Liver (tissue), 9 donors: Measurements from ENCODE around the gene TMSB15A. TPM values are rescaled to one million over a fixed set of nuclear protein-coding genes. Genes with fewer than 3 reads are reported as not detected.
"Not testable (repeated sequence)": the region's sequence is repeated elsewhere in the genome, so short reads cannot be mapped to it uniquely, and the experiment has no call there.

Experiments
- DNase-seq: peaks from one replicate; pipeline ENCODE4 v3.0.0-alpha.2; 2017; ENCODE audit warnings: low spot score
- H3K27ac ChIP-seq, 2 donors: one replicate each; pipeline ENCODE4 v1.7.0; 2013; ENCODE audit warnings: inconsistent platforms in 2 of 2, low read length in 2 of 2, control low read depth in 1 of 2, low read depth in 1 of 2, mild to moderate bottlenecking in 1 of 2
- H3K27me3 ChIP-seq, 4 donors: one replicate each; pipeline versions ENCODE4 v1.6.1 to v1.7.0; 2013; ENCODE audit warnings: low read length in 3 of 4, inconsistent platforms in 1 of 4, mild to moderate bottlenecking in 1 of 4, moderate library complexity in 1 of 4; ENCODE audit not compliant: control insufficient read depth in 4 of 4, insufficient read depth in 4 of 4
- H3K36me3 ChIP-seq, 4 donors: one replicate each; pipeline versions ENCODE4 v1.6.1 to v1.7.0; 2013; ENCODE audit warnings: low read length in 3 of 4, mild to moderate bottlenecking in 3 of 4, low read depth in 1 of 4, moderate library complexity in 1 of 4; ENCODE audit not compliant: control insufficient read depth in 4 of 4, insufficient read depth in 3 of 4
- H3K4me1 ChIP-seq, 4 donors: one replicate each; pipeline versions ENCODE4 v1.6.1 to v1.7.0; 2013; ENCODE audit warnings: low read length in 3 of 4, mild to moderate bottlenecking in 3 of 4, moderate library complexity in 1 of 4; ENCODE audit not compliant: control insufficient read depth in 4 of 4, insufficient read depth in 4 of 4
- H3K4me3 ChIP-seq, 3 donors: one replicate each; pipeline versions ENCODE4 v1.6.1 to v1.7.0; 2013; ENCODE audit warnings: low read length in 3 of 3, control low read depth in 1 of 3, low read depth in 1 of 3, mild to moderate bottlenecking in 1 of 3
- H3K9ac ChIP-seq, 2 donors: one replicate each; pipeline ENCODE4 v1.7.0; 2013; ENCODE audit warnings: low read length in 2 of 2, mild to moderate bottlenecking in 2 of 2, moderate library complexity in 2 of 2, control low read depth in 1 of 2, low read depth in 1 of 2
- H3K9me3 ChIP-seq, 4 donors: one replicate each; pipeline versions ENCODE4 v1.6.1 to v1.7.0; 2013; ENCODE audit warnings: low read length in 3 of 4; ENCODE audit not compliant: control insufficient read depth in 4 of 4
- EGR1 ChIP-seq, 2 donors: IDR thresholded peaks; 2 replicates each; pipeline ENCODE4 v1.6.1; 2016 to 2018; ENCODE audit warnings: antibody characterized with exemption in 2 of 2, low read depth in 2 of 2
- FOXA2 ChIP-seq: IDR thresholded peaks from 2 replicates; pipeline ENCODE4 v1.6.1; 2016; ENCODE audit warnings: antibody characterized with exemption
- GABPA ChIP-seq, 2 donors: IDR thresholded peaks in 1 of 2; conservative IDR thresholded peaks in 1 of 2; 2 replicates each; pipeline ENCODE4 v1.6.1; 2016; ENCODE audit warnings: antibody characterized with exemption in 2 of 2, mild to moderate bottlenecking in 1 of 2, moderate library complexity in 1 of 2
- HNF4A ChIP-seq, 2 donors: conservative IDR thresholded peaks; 2 replicates each; pipeline ENCODE4 v1.6.1; 2016; ENCODE audit warnings: antibody characterized with exemption in 2 of 2, mild to moderate bottlenecking in 2 of 2
- HNF4G ChIP-seq: IDR thresholded peaks from 2 replicates; pipeline ENCODE4 v1.6.1; 2016; ENCODE audit warnings: antibody characterized with exemption
- JUND ChIP-seq, 2 donors: IDR thresholded peaks; 2 replicates each; pipeline ENCODE4 v1.6.1; 2016; ENCODE audit warnings: antibody characterized with exemption in 2 of 2
- RAD21 ChIP-seq, 2 donors: IDR thresholded peaks; 2 replicates each; pipeline ENCODE4 v1.6.1; 2016; ENCODE audit warnings: antibody characterized with exemption in 2 of 2, mild to moderate bottlenecking in 2 of 2
- RXRA ChIP-seq, 2 donors: IDR thresholded peaks; 2 replicates each; pipeline ENCODE4 v1.6.1; 2017 to 2018; ENCODE audit warnings: antibody characterized with exemption in 2 of 2, mild to moderate bottlenecking in 1 of 2
- SP1 ChIP-seq: IDR thresholded peaks from 2 replicates; pipeline ENCODE4 v1.6.1; 2018; ENCODE audit warnings: antibody characterized with exemption, mild to moderate bottlenecking
- TAF1 ChIP-seq: conservative IDR thresholded peaks from 2 replicates; pipeline ENCODE4 v1.6.1; 2016; ENCODE audit warnings: antibody characterized with exemption, mild to moderate bottlenecking
- YY1 ChIP-seq: IDR thresholded peaks from 2 replicates; pipeline ENCODE4 v1.6.1; 2016; ENCODE audit warnings: antibody characterized with exemption, mild to moderate bottlenecking
- WGBS: extraction: QIAGEN DNeasy Blood & Tissue Kit; methylation state at CpG from one replicate; pipeline ENCODE4 v1.1.7; 2013; 5-methylcytosine and 5-hydroxymethylcytosine counted together
- polyA plus RNA-seq, 2 donors: library from polyadenylated mRNA; stranded (reverse) in 1 of 2; unstranded in 1 of 2; fragments of 200-250 nt in 1 of 2; fragments of >200 nt in 1 of 2; fragmentation: Nextera tagmentation in 1 of 2; extraction: Ambion mirVana in 1 of 2; gene quantifications; one replicate each; pipeline versions ENCODE4 v1.2.1 to v1.2.3, GENCODE V29; 2013 to 2015
- total RNA-seq, 2 donors: library from RNA; depleted of rRNA; stranded (reverse); fragments of >200 nt; gene quantifications; one replicate each; pipeline ENCODE4 v1.2.3, GENCODE V29; 2014
- TF ChIP-seq, protein P1 (sequence below): fragments of 150-350 bp; IDR thresholded peaks from 2 replicates; pipeline ENCODE4 v1.5.1; 2017; ENCODE audit warnings: improper control_type of control experiment, low read depth, low read length; ENCODE audit not compliant: missing input control
- TF ChIP-seq, protein P2 (sequence below): IDR thresholded peaks from 2 replicates; pipeline ENCODE4 v1.6.1; 2016; ENCODE audit warnings: antibody characterized with exemption, mild to moderate bottlenecking
- TF ChIP-seq, protein P3 (sequence below): IDR thresholded peaks from 2 replicates; pipeline ENCODE4 v1.6.1; 2016; ENCODE audit warnings: antibody characterized with exemption
- TF ChIP-seq, protein P4 (sequence below): IDR thresholded peaks from 2 replicates; pipeline ENCODE4 v1.6.1; 2016; ENCODE audit warnings: antibody characterized with exemption
- donor health status: healthy.
- donor health status: healthy.
- donor health status: healthy.
- donor health status: healthy.
- donor health status: healthy.

The TMSB15A gene
- total and polyA plus RNA-seq, 4 donors: 0.25 to 0.40 (median 0.28) TPM; not detected in 1

DNA sequence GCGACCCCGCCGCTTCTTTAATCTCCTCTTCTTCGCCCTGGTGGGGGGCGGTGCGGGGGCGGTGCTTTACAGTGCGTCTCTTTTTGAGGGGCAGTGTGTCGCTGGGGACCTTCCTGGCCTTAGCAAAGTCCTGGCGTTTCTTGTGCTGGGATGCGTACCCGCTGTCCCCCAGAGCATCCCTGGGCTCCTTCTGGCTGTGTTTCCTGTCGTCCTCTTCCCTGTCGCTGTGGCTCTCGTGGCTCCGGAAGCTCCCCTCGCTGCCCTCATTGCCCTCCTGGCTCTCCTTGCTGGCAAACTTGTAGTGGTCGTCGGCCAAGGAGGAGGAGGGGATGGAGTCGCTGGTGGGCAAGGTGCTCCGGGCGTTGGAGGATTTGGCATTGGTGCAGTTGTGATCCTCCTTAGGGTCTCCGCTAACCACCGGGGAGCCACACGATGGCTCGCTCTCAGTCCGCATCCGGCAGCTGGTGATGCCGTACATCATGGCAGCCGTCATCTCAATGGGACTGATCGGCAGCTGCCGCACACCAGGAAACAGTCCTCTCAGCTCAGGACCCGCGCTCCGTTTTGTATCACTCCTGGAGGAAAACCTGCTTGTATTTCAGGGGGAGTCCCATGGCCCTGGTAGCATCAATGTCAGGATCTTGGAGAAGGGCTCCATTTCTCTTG is 30.4 kb upstream of the TMSB15A start:
- Histone ChIP-seq H3K9me3 (no peaks in the 10 kb centered on the region), H3K27ac (no peak overlapping the region), H3K27me3 (no peaks in the 10 kb centered on the region), H3K36me3 (no peaks in the 10 kb centered on the region), H3K4me3 (no peak overlapping the region), H3K4me1 (no peaks in the 10 kb centered on the region), H3K9ac (no peak overlapping the region)
- 24% methylated on average over 35 of the region's 35 CpGs for WGBS
- TF ChIP-seq, protein P1, sequence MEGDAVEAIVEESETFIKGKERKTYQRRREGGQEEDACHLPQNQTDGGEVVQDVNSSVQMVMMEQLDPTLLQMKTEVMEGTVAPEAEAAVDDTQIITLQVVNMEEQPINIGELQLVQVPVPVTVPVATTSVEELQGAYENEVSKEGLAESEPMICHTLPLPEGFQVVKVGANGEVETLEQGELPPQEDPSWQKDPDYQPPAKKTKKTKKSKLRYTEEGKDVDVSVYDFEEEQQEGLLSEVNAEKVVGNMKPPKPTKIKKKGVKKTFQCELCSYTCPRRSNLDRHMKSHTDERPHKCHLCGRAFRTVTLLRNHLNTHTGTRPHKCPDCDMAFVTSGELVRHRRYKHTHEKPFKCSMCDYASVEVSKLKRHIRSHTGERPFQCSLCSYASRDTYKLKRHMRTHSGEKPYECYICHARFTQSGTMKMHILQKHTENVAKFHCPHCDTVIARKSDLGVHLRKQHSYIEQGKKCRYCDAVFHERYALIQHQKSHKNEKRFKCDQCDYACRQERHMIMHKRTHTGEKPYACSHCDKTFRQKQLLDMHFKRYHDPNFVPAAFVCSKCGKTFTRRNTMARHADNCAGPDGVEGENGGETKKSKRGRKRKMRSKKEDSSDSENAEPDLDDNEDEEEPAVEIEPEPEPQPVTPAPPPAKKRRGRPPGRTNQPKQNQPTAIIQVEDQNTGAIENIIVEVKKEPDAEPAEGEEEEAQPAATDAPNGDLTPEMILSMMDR: no peak
- TF ChIP-seq SP1: no peak
- no peak for TF ChIP-seq JUND (IDR thresholded peaks at IDR 0.05)
- TF ChIP-seq HNF4A (conservative IDR thresholded peaks at IDR 0.05): no peak
- no peak for TF ChIP-seq HNF4G
- no peak for TF ChIP-seq RXRA (IDR thresholded peaks at IDR 0.05)
- no peak for TF ChIP-seq FOXA2
- TF ChIP-seq GABPA (IDR thresholded peaks at IDR 0.05 in 1 of 2, conservative IDR thresholded peaks at IDR 0.05 in 1 of 2): no peak
- no peak for TF ChIP-seq YY1
- TF ChIP-seq, protein P2, sequence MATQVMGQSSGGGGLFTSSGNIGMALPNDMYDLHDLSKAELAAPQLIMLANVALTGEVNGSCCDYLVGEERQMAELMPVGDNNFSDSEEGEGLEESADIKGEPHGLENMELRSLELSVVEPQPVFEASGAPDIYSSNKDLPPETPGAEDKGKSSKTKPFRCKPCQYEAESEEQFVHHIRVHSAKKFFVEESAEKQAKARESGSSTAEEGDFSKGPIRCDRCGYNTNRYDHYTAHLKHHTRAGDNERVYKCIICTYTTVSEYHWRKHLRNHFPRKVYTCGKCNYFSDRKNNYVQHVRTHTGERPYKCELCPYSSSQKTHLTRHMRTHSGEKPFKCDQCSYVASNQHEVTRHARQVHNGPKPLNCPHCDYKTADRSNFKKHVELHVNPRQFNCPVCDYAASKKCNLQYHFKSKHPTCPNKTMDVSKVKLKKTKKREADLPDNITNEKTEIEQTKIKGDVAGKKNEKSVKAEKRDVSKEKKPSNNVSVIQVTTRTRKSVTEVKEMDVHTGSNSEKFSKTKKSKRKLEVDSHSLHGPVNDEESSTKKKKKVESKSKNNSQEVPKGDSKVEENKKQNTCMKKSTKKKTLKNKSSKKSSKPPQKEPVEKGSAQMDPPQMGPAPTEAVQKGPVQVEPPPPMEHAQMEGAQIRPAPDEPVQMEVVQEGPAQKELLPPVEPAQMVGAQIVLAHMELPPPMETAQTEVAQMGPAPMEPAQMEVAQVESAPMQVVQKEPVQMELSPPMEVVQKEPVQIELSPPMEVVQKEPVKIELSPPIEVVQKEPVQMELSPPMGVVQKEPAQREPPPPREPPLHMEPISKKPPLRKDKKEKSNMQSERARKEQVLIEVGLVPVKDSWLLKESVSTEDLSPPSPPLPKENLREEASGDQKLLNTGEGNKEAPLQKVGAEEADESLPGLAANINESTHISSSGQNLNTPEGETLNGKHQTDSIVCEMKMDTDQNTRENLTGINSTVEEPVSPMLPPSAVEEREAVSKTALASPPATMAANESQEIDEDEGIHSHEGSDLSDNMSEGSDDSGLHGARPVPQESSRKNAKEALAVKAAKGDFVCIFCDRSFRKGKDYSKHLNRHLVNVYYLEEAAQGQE: no peak
- TF ChIP-seq, protein P3, sequence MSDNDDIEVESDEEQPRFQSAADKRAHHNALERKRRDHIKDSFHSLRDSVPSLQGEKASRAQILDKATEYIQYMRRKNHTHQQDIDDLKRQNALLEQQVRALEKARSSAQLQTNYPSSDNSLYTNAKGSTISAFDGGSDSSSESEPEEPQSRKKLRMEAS: no peak
- TF ChIP-seq TAF1: no peak
- no peak for TF ChIP-seq RAD21 (IDR thresholded peaks at IDR 0.05)
- TF ChIP-seq EGR1 (IDR thresholded peaks at IDR 0.05; ENCODE audit: low read depth in 2 of 2): no peak
- TF ChIP-seq, protein P4, sequence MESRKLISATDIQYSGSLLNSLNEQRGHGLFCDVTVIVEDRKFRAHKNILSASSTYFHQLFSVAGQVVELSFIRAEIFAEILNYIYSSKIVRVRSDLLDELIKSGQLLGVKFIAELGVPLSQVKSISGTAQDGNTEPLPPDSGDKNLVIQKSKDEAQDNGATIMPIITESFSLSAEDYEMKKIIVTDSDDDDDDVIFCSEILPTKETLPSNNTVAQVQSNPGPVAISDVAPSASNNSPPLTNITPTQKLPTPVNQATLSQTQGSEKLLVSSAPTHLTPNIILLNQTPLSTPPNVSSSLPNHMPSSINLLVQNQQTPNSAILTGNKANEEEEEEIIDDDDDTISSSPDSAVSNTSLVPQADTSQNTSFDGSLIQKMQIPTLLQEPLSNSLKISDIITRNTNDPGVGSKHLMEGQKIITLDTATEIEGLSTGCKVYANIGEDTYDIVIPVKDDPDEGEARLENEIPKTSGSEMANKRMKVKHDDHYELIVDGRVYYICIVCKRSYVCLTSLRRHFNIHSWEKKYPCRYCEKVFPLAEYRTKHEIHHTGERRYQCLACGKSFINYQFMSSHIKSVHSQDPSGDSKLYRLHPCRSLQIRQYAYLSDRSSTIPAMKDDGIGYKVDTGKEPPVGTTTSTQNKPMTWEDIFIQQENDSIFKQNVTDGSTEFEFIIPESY: no peak
- no peak for DNase-seq

DNA sequence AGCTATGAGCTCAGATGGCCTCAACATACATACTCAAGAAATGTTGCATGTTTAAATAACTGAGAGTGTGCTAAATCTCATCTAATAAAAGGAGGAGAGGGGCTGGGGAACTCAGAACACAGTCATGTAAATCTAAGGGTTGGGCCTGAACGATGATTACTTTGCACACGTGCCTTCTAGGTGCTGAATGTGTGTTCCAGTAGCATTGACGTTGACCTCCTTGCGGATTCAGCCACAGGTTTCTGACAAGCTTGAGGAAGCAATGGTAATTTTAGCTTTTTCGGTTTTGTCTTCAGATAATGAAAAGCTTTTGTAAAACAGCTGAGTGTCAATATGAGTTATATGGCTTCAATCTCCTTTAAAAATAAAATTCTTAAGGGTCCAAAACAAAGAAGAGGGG is 29.6 kb upstream of the TMSB15A start:
- H3K9ac ChIP-seq, H3K27ac ChIP-seq, H3K4me3 ChIP-seq, H3K4me1 ChIP-seq, DNase-seq, H3K9me3 ChIP-seq, H3K27me3 ChIP-seq, H3K36me3 ChIP-seq: not testable (repeated sequence)
- 73% methylated on average over 5 of the region's 5 CpGs for WGBS
